CD4-positive, alpha-beta T cell (primary cell): ENCODE measurements around the gene METTL25B. TPM values are rescaled to one million over a fixed set of nuclear protein-coding genes. Genes with fewer than 3 reads are reported as not detected.
A peak's percentile ranks its signal among the peaks of the same experiment; 100 is the strongest.

ENCODE experiments used
- ATAC-seq: fragments of 200-7000 bp; cut with Tn5 transposase; one replicate; pipeline ENCODE4 v1.10.0; 2022; ENCODE audit warnings: mild to moderate bottlenecking; ENCODE audit not compliant: poor library complexity
- CTCF ChIA-PET: fragments of 350-600 bp; sonication (Branson Sonifier 250); formaldehyde crosslinking; loops from one replicate; lab custom pipeline; 2021; ENCODE audit warnings: antibody characterized with exemption, inconsistent platforms; lab: Charles Lee
- POLR2A ChIA-PET: fragments of 350-600 bp; sonication (Branson Sonifier 250); formaldehyde crosslinking; loops from one replicate; lab custom pipeline; 2021; ENCODE audit warnings: antibody characterized with exemption, inconsistent platforms; lab: Charles Lee
- DNase-seq, 14 experiments: peaks; one replicate each; pipeline ENCODE4 v3.0.0-alpha.2; 2013 to 2020; ENCODE audit warnings: mixed read lengths in 2 of 14
- H3K27ac ChIP-seq, 2 donors: one replicate each; pipeline versions ENCODE4 v1.5.1 to v1.7.0; 2013; ENCODE audit warnings: low read length in 2 of 2, low read depth in 1 of 2, mild to moderate bottlenecking in 1 of 2
- H3K27me3 ChIP-seq, 2 experiments: 1 replicate in 1 of 2; 2 replicates in 1 of 2; pipeline versions ENCODE4 v1.6.1 to v1.7.0; 2013; ENCODE audit warnings: low read length in 2 of 2, control low read depth in 1 of 2, mild to moderate bottlenecking in 1 of 2, moderate library complexity in 1 of 2; ENCODE audit not compliant: insufficient read depth in 2 of 2, control insufficient read depth in 1 of 2
- H3K36me3 ChIP-seq: one replicate; pipeline ENCODE4 v1.6.1; 2013; ENCODE audit warnings: low read length, control low read depth; ENCODE audit not compliant: insufficient read depth
- H3K4me1 ChIP-seq: one replicate; pipeline ENCODE4 v1.6.1; 2013; ENCODE audit warnings: low read length, control low read depth; ENCODE audit not compliant: insufficient read depth
- H3K4me3 ChIP-seq: one replicate; pipeline ENCODE4 v1.5.1; 2013; ENCODE audit warnings: mild to moderate bottlenecking, low read length, moderate library complexity
- H3K9me3 ChIP-seq, 2 experiments: 1 replicate in 1 of 2; 2 replicates in 1 of 2; pipeline versions ENCODE4 v1.6.1 to v1.7.0; 2013; ENCODE audit warnings: low read length in 2 of 2, mild to moderate bottlenecking in 2 of 2, control low read depth in 1 of 2, moderate library complexity in 1 of 2; ENCODE audit not compliant: control insufficient read depth in 1 of 2, insufficient read depth in 1 of 2
- H3K27ac Mint-ChIP-seq: one replicate; pipeline ENCODE4 v1.8.0; 2020; ENCODE audit warnings: mixed read lengths
- H3K27me3 Mint-ChIP-seq: one replicate; pipeline ENCODE4 v1.8.0; 2021; ENCODE audit warnings: mixed read lengths
- H3K36me3 Mint-ChIP-seq: one replicate; pipeline ENCODE4 v1.8.0; 2021; ENCODE audit warnings: low read depth, mixed read lengths
- H3K4me1 Mint-ChIP-seq: one replicate; pipeline ENCODE4 v1.8.0; 2021; ENCODE audit warnings: low read depth, mixed read lengths
- H3K4me3 Mint-ChIP-seq: one replicate; pipeline ENCODE4 v1.8.0; 2020; ENCODE audit warnings: mild to moderate bottlenecking, mixed read lengths
- H3K9me3 Mint-ChIP-seq: one replicate; pipeline ENCODE4 v1.8.0; 2020; ENCODE audit warnings: mixed read lengths
- intact Hi-C, 2 experiments: fragments of 100-400 bp; cut with DNase I in 1 of 2; cut with micrococcal nuclease in 1 of 2; formaldehyde crosslinking; loops; one replicate each; pipeline versions ENCODE4 v1.15.1 to v1.9.0; 2023 to 2025; cut with DNase I, micrococcal nuclease
- total RNA-seq, 174 experiments: library from RNA in 2 of 174; stranded (reverse) in 2 of 174; gene quantifications; one replicate each; pipeline ENCODE4 v1.2.3 and lab custom pipeline; 2021 to 2026
- TF ChIP-seq, protein P1 (sequence below): fragments of 200-600 bp; IDR thresholded peaks from one replicate; pipeline ENCODE4 v1.8.0; 2022; ENCODE audit warnings: antibody characterized with exemption, mild to moderate bottlenecking

The METTL25B gene
- total RNA-seq, 2 experiments from 2014 or later = 10.6 to 12.0 TPM

GRCh38 chr1:156682166-156682890 lies 45.9 kb upstream of the METTL25B start:
- Histone ChIP-seq H3K4me1 (peaks cover 20% of the 10 kb centered on the region), H3K9me3 (no peaks in the 10 kb centered on the region), H3K4me3 (no peak overlapping the region), H3K27me3 (peaks cover 41 to 43% of the 10 kb centered on the region in 2 experiments), H3K36me3 (no peaks in the 10 kb centered on the region), H3K27ac (no peak overlapping the region)
- TF ChIP-seq, protein P1, sequence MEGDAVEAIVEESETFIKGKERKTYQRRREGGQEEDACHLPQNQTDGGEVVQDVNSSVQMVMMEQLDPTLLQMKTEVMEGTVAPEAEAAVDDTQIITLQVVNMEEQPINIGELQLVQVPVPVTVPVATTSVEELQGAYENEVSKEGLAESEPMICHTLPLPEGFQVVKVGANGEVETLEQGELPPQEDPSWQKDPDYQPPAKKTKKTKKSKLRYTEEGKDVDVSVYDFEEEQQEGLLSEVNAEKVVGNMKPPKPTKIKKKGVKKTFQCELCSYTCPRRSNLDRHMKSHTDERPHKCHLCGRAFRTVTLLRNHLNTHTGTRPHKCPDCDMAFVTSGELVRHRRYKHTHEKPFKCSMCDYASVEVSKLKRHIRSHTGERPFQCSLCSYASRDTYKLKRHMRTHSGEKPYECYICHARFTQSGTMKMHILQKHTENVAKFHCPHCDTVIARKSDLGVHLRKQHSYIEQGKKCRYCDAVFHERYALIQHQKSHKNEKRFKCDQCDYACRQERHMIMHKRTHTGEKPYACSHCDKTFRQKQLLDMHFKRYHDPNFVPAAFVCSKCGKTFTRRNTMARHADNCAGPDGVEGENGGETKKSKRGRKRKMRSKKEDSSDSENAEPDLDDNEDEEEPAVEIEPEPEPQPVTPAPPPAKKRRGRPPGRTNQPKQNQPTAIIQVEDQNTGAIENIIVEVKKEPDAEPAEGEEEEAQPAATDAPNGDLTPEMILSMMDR = no peak
- Mint-ChIP-seq H3K9me3 (no peaks in the 10 kb centered on the region), H3K36me3 (no peaks in the 10 kb centered on the region), H3K27me3 (peaks cover 63% of the 10 kb centered on the region), H3K4me1 (peaks cover 30% of the 10 kb centered on the region), H3K27ac (no peak overlapping the region), H3K4me3 (no peak overlapping the region)
- ChIA-PET CTCF (no interaction called here), POLR2A (no interaction called here)
- DNase-seq = no peak
- intact Hi-C loops = loop anchor here in 1 of 2 experiments (10.0 kb wide), 1 partner anchor 242 kb away; the partner anchor contains the start of gene LRRC71
- ATAC-seq = no peak

DNA sequence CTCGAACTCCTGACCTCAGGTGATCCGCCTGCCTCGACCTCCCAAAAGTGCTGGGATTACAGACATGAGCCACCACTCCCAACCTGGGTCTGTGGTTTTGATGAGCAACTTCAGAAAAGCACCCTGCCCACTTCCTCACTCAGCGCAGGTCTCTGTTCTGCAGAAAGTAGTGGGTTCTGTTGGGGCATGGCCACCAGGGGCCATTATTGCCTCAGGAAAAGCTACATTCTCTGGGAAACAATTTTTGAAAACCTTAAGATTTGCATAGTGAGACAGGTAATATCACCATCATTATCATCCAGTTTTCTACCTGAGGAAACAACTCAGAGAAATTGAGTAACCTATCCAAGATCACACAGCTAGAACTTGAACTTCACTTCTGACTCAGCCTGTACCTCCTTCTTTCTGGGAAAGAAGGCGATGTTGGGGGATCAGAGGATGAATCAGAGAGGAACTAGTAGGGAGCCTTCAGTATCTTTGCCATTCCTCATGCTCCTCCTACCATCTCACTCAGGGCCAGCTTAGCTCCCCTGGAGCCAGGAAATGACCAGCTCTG lies 44.0 kb upstream of the METTL25B start:
- ChIA-PET CTCF (interaction anchor here (1.5 kb wide), 1 partner anchor 42 kb away, joined by 7 read pairs; no protein-coding TSS in a partner anchor), POLR2A (interaction anchor here (0.8 kb wide), 2 partner anchors 44 to 183 kb away, joined by 3 read pairs; partner anchors contain the start of gene METTL25B)
- no peaks in the 10 kb centered on the region for H3K9me3 Mint-ChIP-seq
- DNase-seq (peak in 5 of 14 experiments; percentile 13 to 60 (median 38)), ATAC-seq (peak; percentile 80)
- Histone ChIP-seq H3K27ac (no peak overlapping the region), H3K9me3 (no peaks in the 10 kb centered on the region), H3K36me3 (no peaks in the 10 kb centered on the region), H3K4me1 (peaks cover 15% of the 10 kb centered on the region), H3K27me3 (peaks cover 31 to 32% of the 10 kb centered on the region in 2 experiments), H3K4me3 (no peak overlapping the region)
- TF ChIP-seq, protein P1 = peak; percentile 19
- intact Hi-C loops = loop anchor here in 1 of 2 experiments (10.0 kb wide), 1 partner anchor 240 kb away; the partner anchor contains the start of gene LRRC71
- H3K27ac Mint-ChIP-seq = no peak overlapping the region
- H3K4me1 Mint-ChIP-seq = peaks cover 19% of the 10 kb centered on the region
- no peak overlapping the region for H3K4me3 Mint-ChIP-seq
- no peaks in the 10 kb centered on the region for H3K36me3 Mint-ChIP-seq
- H3K27me3 Mint-ChIP-seq = peaks cover 54% of the 10 kb centered on the region

DNA sequence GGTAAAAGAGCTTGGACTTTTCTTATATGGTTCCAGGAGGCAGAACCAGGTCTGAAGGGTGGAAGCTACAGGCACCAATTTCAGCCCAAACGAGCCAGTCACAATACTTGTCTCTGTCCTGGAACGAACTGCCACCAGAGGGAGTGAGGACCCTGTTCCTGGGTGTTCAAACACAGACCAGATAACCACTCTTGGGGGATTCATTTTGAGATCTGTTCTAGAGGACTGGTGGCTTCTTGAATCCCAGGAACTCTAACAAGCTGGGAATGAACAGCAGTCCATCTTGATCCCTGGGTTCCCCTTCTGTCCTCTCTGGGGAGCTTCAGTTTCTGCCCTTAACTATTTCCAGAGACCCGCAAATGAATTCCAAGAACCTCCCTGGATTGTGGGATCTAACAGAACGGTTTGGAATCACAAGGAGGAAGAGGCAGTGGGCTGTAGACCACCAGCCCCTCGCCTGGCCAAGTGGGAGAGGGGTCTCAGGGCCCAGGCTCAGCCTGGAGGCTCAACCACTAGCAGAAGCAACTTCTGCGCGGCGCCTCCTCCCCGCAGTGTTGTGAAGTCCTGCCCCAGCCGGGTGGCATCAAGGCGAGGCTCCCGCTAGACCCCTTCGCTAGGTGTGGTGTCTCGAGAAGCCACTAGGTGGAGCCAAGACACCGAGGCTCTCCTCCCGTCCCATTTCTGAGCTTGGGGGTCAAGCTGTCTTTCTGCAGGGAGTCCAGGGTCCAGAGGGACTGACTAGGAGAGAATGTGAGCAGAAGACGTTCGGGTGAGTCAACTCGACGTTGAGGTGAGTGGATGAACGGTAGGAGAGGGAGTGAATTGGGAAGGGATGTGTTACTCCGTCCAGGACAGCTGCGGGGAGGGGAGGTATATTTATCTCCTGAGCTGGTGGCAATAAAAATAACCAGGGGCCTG lies 39.0 kb upstream of the METTL25B start:
- H3K27me3 Mint-ChIP-seq = peaks cover 61% of the 10 kb centered on the region
- no peak overlapping the region for H3K27ac Mint-ChIP-seq
- peaks cover 31% of the 10 kb centered on the region for H3K4me1 Mint-ChIP-seq
- no peaks in the 10 kb centered on the region for H3K9me3 Mint-ChIP-seq
- peaks cover 0 to 13% of the 10 kb centered on the region in 2 experiments for H3K9me3 ChIP-seq
- no peaks in the 10 kb centered on the region for H3K36me3 ChIP-seq
- ATAC-seq = peak; percentile 99
- peaks cover 28% of the 10 kb centered on the region for H3K4me1 ChIP-seq
- no peak overlapping the region for H3K27ac ChIP-seq
- TF ChIP-seq, protein P1 = peak; percentile 95
- no peak overlapping the region for H3K4me3 ChIP-seq
- DNase-seq = peak; percentile 62 to 88 (median 71)
- peaks cover 49 to 57% of the 10 kb centered on the region in 2 experiments for H3K27me3 ChIP-seq
- intact Hi-C loops = loop anchor here (1.0 to 10.0 kb wide), 7 partner anchors 17 to 240 kb away; partner anchors contain the start of genes LRRC71 (in 1 of the 2), NTRK1 (in 1 of the 2) and PRCC (in 1 of the 2)
- no peaks in the 10 kb centered on the region for H3K36me3 Mint-ChIP-seq
- no peak overlapping the region for H3K4me3 Mint-ChIP-seq
- ChIA-PET POLR2A (interaction anchor here (0.8 to 3.9 kb wide), 6 partner anchors 16 to 171 kb away, joined by 3 to 38 read pairs (median 4); partner anchors contain the start of genes CRABP2, ISG20L2, METTL25B and PRCC), CTCF (interaction anchor here (0.6 to 3.6 kb wide), 33 partner anchors 9 to 244 kb away, joined by 3 to 119 read pairs (median 5); partner anchors contain the start of genes CRABP2, ISG20L2, METTL25B and MRPL24)
